ENCODE data around the gene FBXO24.

The FBXO24 gene

GRCh38 chr7:100590077-100590737 lies 4.1 kb downstream of the FBXO24 start:
- no peak for DNase-seq (ENCODE audit: low spot score)

GRCh38 chr7:100591596-100591995 lies 5.5 kb downstream of the FBXO24 start:
- no peak for DNase-seq (ENCODE audit: low spot score)

- DNase-seq (ENCODE audit: low spot score), result no peak
Measured at GRCh38 chr7:100595188-100595587, 9.1 kb downstream of the FBXO24 start.

- peak; percentile 41 for DNase-seq (ENCODE audit: low spot score)
Measured at GRCh38 chr7:100598425-100598824, 12.3 kb downstream of the FBXO24 start.

- DNase-seq (ENCODE audit: low spot score), result no peak
Measured at GRCh38 chr7:100599911-100600729, 14.0 kb downstream of the FBXO24 start.

GRCh38 chr7:100600730-100601038 lies 14.6 kb downstream of the FBXO24 start:
- no peak for DNase-seq (ENCODE audit: low spot score)

- no peak for DNase-seq (ENCODE audit: low spot score)
Measured at GRCh38 chr7:100602889-100603725, 17.0 kb downstream of the FBXO24 start.

GRCh38 chr7:100603726-100604027 lies 17.5 kb downstream of the FBXO24 start:
- peak; percentile 47 for DNase-seq (ENCODE audit: low spot score)

GRCh38 chr7:100604028-100604975 lies 18.2 kb downstream of the FBXO24 start:
- DNase-seq (ENCODE audit: low spot score), result peak; percentile 94

DNA sequence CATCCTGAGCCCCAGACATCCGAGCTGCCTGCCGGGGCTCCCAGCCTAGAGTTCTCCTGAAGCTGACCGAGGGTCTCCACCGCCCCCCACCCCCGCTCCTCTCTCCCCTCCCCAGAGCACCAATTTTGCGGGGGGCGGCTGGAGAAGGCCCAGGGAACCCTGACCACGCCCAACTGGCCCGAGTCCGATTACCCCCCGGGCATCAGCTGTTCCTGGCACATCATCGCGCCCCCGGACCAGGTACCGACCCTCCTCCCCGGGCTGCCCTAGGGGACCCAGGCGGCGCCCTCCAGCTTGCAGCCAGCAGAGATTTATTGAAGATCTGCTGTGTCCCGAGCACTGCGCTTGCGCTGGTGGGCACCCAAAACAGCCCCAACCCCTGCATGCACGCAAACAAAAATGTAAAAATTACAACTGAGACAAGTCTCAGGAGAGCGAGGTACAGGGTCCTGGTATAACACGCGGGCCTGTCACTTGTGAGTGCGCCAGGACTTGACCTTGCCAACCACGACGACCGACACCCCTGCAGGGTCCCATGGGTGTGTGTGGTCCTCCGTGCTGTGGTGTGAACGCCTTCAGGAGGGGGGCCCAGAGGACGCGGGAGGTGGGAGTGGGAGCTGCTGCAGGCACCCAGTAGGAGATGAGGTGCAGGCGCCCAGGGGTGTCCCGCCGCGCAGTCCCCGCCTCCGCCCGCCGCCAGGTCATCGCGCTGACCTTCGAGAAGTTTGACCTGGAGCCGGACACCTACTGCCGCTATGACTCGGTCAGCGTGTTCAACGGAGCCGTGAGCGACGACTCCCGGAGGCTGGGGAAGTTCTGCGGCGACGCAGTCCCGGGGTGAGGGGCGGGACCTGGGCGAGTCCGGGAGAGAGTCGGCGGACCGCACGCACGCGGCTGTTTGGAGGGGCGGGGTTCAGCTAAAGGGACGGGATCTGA lies 19.1 kb downstream of the FBXO24 start:
- no peak for DNase-seq (ENCODE audit: low spot score)

GRCh38 chr7:100606313-100606712 lies 20.2 kb downstream of the FBXO24 start:
- no peak for DNase-seq (ENCODE audit: low spot score)

DNA sequence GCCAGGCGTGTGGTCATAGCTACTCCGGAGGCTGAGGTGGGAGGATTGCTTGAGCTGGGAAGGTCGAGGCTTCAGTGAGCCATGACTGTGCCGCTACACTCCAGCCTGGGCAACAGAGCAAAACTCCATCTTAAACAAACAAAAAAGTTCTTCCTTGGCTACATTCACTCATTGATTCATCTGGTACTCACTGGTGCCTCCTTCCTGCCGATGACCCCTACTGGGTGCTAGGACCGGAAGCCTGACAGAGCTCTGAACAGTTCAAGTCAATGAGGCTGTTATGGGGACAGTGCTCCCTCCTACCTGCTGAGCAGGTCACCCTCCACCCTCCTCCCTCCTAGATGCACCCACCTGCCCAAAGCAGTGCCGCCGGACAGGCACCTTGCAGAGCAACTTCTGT lies 21.0 kb downstream of the FBXO24 start:
- DNase-seq (ENCODE audit: low spot score), result peak; percentile 91

GRCh38 chr7:100609958-100610357 lies 23.8 kb downstream of the FBXO24 start:
- DNase-seq (ENCODE audit: low spot score), result no peak

DNA sequence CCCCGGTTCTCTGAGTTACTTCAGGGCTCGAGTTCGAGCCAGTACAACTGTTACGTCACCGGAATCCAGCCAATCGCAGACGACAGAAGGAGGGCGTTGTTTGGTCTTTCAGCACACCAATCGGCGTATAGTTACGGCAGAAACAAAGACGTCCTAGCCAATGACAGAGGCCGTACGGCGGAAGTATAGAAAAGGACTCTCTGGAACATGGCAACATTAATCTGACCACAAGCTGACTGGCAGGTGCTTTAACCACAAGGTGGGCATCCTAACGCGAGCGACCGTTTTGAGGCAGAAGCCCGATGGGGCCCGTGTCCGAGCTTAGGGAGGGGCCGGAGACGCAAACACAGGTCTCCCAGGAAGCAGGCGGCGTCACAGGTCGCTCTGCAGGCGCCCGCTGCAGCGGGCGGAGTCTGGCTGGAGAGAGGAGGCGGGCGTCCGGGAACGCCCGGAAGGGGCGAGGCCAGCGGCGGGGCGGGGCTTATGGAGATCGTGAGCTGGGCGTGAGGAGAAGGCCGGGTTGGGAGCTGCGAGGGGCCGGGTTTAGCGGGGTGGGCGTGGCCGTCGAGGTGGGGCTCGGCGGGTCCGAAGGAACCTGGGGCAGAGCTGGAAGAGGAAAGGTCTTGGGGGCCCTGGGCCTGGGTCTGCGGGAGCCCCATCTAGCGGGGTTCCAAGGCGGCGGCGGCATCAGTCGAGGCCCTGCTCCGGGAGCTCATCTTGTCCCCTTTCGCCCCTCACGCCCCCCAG lies 26.0 kb downstream of the FBXO24 start, which contains the start of gene MOSPD3:
MOSPD3 (plus strand) TSS at position 558 of the 747 bp plus-strand sequence. CDS start 252 bp downstream, outside the sequence.
- DNase-seq (ENCODE audit: low spot score), result peak; percentile 100

GRCh38 chr7:100612730-100613390 lies 26.7 kb downstream of the FBXO24 start:
- DNase-seq (ENCODE audit: low spot score), result peak; percentile 52

GRCh38 chr7:100613412-100614175 lies 27.5 kb downstream of the FBXO24 start:
- DNase-seq (ENCODE audit: low spot score), result no peak

- DNase-seq (ENCODE audit: low spot score), result peak; percentile 71
Measured at GRCh38 chr7:100614308-100614861, 28.3 kb downstream of the FBXO24 start.

DNA sequence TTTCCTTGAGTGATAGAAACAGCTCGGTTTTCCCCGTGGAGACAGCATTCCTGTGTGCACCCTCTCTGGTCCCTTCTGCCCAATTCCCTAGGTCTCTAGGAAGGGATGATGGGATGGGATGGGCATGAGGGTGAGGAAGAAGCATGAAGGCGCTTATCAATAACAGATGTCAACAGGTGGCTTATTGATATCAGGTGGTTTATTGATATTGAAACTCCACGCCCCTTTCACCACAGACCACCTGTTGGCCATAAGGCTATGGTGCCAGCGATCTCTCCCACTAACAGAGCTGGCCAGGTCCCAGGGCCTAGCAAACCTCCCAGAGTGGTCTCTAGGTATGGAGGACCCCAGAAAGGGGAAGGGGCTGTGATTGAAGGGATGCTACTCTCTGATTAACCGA lies 34.1 kb downstream of the FBXO24 start:
- DNase-seq (ENCODE audit: low spot score), result no peak

Data from RKO (cell line).